Rectal smooth muscle tissue (tissue), 1 donor: ENCODE results near the gene TNK1.

Source experiments
- H3K27ac ChIP-seq: one replicate; pipeline ENCODE4 v1.7.0; 2013; ENCODE audit warnings: low read depth, low read length, inconsistent platforms
- H3K27me3 ChIP-seq: one replicate; pipeline ENCODE4 v1.7.0; 2013; ENCODE audit warnings: low read length; ENCODE audit not compliant: control insufficient read depth, insufficient read depth
- H3K36me3 ChIP-seq: one replicate; pipeline ENCODE4 v1.7.0; 2013; ENCODE audit warnings: low read length; ENCODE audit not compliant: control insufficient read depth, insufficient read depth
- H3K4me1 ChIP-seq: one replicate; pipeline ENCODE4 v1.7.0; 2013; ENCODE audit warnings: low read length; ENCODE audit not compliant: control insufficient read depth, insufficient read depth
- H3K4me3 ChIP-seq: one replicate; pipeline ENCODE4 v1.7.0; 2013; ENCODE audit warnings: low read length
- H3K9ac ChIP-seq: one replicate; pipeline ENCODE4 v1.7.0; 2013; ENCODE audit warnings: low read length

TNK1 gene

DNA sequence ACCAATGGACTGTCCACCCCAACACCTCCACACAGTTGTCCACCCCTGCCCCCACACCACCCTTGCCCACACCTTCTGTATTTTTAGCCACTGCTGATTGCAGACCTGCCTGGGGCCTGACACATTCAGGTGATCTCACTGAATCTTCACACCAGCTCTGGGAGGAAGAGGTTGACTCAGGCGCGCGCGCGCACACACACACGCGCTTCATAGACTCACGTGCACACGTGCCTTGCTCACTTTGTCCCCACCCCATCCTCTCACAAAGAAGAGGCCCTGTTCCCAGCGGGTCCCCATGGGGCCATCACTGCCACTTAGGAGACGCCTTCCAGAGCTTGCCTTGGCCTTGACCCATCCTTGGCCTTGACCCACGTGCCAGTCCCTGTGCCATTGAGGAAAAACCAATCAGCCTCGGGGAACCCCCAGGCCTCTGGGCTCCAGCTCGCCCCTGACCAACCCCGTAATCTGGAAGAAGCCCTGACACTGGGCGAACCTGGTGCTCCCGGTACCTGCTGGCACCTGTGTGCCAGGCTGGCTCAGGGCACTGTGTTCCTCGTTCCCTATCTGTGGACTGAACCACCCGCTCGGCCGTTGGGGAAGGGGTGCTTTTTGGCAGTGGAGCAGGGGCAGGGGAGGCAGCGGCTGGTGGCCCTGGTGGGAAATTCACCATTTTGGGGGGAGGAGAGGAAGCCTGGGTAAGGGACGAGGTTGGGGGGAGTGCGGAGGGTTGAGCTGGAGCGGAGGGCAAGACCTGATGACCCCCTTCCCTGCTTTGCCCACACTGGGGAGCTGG is 29.9 kb downstream of the TNK1 start:
- H3K9ac ChIP-seq, result no peak overlapping the region
- H3K36me3 ChIP-seq, result peaks cover 6% of the 10 kb centered on the region
- peaks cover 4% of the 10 kb centered on the region for H3K27me3 ChIP-seq
- H3K27ac ChIP-seq, result no peak overlapping the region
- H3K4me3 ChIP-seq, result no peak overlapping the region
- peaks cover 5% of the 10 kb centered on the region for H3K4me1 ChIP-seq

DNA sequence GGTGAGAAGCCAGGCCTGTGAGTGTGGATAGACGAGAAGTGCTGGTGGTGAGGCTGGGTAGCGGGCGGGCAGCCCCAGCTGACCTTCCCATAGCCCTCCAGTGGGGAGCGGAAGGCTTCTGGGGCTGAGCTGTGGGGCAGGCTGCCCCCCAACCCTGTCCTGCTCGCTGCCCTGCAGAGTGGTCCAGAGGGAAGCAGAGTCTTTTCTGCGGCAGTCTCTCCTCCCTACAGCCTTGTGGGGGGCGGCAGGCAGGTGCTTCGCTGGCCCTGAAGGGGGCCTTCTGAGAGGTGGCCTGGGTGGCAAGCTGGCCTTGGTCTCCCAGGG is 30.5 kb downstream of the TNK1 start:
- Histone ChIP-seq H3K9ac (no peak overlapping the region), H3K4me1 (no peaks in the 10 kb centered on the region), H3K4me3 (no peak overlapping the region), H3K36me3 (peaks cover 6% of the 10 kb centered on the region), H3K27ac (no peak overlapping the region), H3K27me3 (peaks cover 4% of the 10 kb centered on the region)

DNA sequence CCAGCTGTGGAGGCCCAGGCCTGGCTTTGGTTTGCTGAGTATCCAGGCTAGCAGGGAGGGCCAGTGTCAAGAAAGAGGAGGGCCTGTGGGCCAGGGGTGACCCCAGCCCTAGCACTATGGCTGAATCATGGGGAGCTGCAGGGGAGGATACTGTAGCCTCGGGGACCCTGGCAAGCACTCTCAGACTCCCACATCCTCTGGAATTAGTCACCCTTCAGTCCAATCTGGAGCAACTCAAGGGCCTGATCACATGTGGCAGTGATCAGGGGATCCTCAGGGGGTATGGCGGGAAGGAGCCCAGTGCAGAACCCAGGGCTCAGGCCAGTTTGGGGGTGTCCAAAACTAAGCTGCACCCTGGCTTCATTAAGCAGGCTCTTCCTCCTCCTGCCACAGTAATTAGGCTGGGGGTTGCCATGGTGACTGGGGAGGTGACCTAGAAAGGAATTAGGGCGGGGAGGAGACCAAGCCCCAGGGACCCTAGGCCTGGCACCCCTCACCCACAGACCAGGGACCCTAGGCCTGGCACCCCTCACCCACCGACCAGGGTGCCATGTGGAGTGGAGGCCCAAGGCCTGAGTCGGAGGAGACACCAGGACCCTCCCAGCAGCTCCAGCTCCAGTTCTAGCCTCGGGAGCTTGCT is 32.6 kb downstream of the TNK1 start:
- H3K27me3 ChIP-seq, result peaks cover 2% of the 10 kb centered on the region
- no peak overlapping the region for H3K9ac ChIP-seq
- H3K4me3 ChIP-seq, result no peak overlapping the region
- H3K4me1 ChIP-seq, result no peaks in the 10 kb centered on the region
- H3K36me3 ChIP-seq, result peaks cover 6% of the 10 kb centered on the region
- no peak overlapping the region for H3K27ac ChIP-seq

DNA sequence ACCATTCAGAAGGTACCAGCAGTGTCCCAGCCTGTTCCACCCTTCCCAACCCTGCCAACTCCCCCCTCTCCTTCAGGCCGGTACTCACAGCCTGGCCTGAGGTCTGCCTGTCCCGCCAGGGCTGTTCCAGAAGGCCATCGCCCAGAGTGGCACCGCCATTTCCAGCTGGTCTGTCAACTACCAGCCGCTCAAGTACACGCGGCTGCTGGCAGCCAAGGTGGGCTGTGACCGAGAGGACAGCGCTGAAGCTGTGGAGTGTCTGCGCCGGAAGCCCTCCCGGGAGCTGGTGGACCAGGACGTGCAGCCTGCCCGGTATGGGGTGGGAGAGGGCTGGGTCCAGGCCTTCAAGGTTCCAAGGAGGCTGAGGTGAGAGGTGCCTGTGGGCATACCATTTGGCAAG is 33.9 kb downstream of the TNK1 start:
- Histone ChIP-seq H3K4me3 (no peak overlapping the region), H3K9ac (no peak overlapping the region), H3K27ac (no peak overlapping the region)

DNA sequence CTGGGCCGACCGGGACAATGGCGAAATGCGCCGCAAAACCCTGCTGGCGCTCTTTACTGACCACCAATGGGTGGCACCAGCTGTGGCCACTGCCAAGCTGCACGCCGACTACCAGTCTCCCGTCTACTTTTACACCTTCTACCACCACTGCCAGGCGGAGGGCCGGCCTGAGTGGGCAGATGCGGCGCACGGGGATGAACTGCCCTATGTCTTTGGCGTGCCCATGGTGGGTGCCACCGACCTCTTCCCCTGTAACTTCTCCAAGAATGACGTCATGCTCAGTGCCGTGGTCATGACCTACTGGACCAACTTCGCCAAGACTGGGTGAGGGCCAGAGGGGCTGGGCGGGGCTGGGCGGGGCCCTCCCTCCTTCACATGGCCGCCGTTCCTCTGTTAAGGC is 34.9 kb downstream of the TNK1 start:
- no peaks in the 10 kb centered on the region for H3K27me3 ChIP-seq
- H3K4me1 ChIP-seq, result no peaks in the 10 kb centered on the region
- H3K9ac ChIP-seq, result no peak overlapping the region
- H3K4me3 ChIP-seq, result no peak overlapping the region
- no peak overlapping the region for H3K27ac ChIP-seq
- H3K36me3 ChIP-seq, result no peaks in the 10 kb centered on the region

More for the DNA sequence above, 33.9 kb downstream of the TNK1 start:
- Histone ChIP-seq H3K4me1 (no peaks in the 10 kb centered on the region), H3K36me3 (peaks cover 4% of the 10 kb centered on the region), H3K27me3 (peaks cover 2% of the 10 kb centered on the region)

DNA sequence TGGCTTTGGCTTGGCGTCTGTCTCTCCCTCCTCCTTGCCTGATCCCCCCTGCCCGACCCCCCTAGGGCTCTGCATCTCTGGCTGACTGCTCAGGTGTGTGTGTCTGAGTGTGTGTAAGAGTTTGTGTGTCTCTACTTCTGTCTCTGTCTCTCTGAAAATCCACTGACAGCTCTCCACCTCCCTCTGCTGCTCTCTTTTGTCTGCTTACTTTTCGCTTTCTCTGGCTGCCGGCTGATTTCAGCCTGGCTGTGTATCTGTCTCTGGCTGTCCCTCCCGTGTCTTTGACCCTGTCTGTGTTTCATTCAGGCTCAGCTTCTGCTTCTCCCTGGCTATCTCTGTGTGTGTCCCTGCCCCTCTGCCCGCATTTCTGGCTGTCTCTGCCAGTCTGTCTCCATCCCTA is 35.4 kb downstream of the TNK1 start:
- no peaks in the 10 kb centered on the region for H3K27me3 ChIP-seq
- no peaks in the 10 kb centered on the region for H3K36me3 ChIP-seq
- H3K27ac ChIP-seq, result no peak overlapping the region
- H3K9ac ChIP-seq, result no peak overlapping the region
- no peaks in the 10 kb centered on the region for H3K4me1 ChIP-seq
- H3K4me3 ChIP-seq, result no peak overlapping the region

DNA sequence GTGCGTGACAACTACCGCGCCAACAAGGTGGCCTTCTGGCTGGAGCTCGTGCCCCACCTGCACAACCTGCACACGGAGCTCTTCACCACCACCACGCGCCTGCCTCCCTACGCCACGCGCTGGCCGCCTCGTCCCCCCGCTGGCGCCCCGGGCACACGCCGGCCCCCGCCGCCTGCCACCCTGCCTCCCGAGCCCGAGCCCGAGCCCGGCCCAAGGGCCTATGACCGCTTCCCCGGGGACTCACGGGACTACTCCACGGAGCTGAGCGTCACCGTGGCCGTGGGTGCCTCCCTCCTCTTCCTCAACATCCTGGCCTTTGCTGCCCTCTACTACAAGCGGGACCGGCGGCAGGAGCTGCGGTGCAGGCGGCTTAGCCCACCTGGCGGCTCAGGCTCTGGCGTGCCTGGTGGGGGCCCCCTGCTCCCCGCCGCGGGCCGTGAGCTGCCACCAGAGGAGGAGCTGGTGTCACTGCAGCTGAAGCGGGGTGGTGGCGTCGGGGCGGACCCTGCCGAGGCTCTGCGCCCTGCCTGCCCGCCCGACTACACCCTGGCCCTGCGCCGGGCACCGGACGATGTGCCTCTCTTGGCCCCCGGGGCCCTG is 36.3 kb downstream of the TNK1 start:
- Histone ChIP-seq H3K9ac (no peak overlapping the region), H3K4me1 (no peaks in the 10 kb centered on the region), H3K27ac (no peak overlapping the region), H3K4me3 (no peak overlapping the region), H3K27me3 (no peaks in the 10 kb centered on the region), H3K36me3 (no peaks in the 10 kb centered on the region)

DNA sequence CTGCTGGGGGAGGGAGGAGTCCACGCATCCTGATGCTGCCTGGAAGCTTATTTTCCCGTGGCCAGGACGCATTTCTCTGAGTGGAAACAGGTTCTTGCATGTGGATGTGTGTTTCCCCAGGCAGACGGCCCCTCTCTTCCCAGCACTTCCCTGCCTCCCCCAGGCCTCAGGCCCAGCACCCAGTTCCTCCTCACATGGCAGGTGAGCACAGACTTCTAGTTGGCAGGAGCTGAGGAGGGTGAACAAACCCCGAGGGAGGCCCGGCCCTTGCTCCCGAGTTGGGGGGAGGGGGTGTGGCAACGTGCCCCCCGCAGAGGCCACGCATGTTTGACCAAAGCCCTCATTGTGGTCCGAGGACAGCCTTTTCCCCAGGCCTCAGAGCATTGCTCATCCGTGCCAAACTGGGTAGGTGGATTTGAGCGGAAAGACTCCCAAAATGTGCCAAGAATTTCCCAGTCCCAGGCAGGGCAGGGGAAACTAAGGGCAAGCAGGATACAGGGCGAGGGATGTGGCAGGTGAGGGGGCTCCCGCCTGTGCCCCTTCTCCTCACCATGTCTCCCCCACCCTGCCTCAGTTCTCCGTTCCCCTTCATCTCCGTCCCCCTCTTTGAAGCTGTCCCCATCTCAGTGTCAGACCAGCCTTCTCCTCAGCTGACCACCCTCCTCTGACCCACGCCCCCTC is 37.7 kb downstream of the TNK1 start:
- no peak overlapping the region for H3K27ac ChIP-seq
- no peak overlapping the region for H3K4me3 ChIP-seq

DNA sequence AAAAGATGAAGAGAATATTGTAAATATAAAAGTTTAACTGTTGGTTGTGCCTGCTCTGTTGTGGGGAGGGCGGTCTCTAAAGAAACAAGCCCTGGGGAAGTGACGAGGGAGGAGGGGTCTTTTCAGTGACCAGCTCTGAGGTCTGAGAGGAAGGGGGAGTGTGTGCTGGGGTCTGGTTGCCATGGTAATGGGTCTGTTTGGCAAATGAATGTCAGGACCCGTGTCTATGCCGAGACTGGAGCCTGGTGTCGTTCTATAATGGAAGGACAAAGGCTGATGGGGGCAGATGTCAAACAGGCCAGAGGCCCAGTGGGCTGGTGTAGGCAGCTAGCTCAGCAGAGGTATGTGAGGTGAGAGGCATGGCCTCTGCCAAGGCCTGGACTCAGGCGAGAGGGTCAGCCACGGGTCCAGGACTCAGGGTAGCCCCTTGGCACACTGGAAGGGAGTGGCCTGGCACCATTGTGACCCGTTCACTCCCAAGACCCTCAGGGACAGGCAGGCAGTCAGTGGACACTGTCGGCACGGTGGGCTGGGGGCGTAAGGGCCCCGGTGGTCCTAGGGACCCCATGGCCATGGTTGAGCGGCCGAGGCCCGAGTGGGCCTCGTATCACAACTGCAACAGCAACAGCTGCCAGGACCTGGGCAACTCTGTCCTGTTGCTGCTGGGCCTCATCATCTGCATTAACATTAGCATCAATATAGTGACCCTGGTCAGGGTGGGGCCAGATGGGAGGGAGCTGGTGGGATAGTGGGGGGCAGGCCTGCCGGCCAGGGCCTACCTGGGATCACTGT is 39.1 kb downstream of the TNK1 start, which contains the start of gene SPEM1:
TSS of gene SPEM1 (plus strand) at position 506 of the 792 bp plus-strand sequence. CDS start at position 567, 61 bp downstream.
- no peaks in the 10 kb centered on the region for H3K4me1 ChIP-seq
- no peak within 1 kb of the TSS for H3K9ac ChIP-seq
- no peak within 1 kb of the TSS for H3K27ac ChIP-seq
- H3K4me3 ChIP-seq, result no peak within 1 kb of the TSS
- no peaks in the 10 kb centered on the region for H3K27me3 ChIP-seq
- no peaks in the 10 kb centered on the region for H3K36me3 ChIP-seq

More for the DNA sequence above, 37.7 kb downstream of the TNK1 start:
- H3K27me3 ChIP-seq, result no peaks in the 10 kb centered on the region
- H3K4me1 ChIP-seq, result no peaks in the 10 kb centered on the region
- H3K36me3 ChIP-seq, result no peaks in the 10 kb centered on the region
- no peak overlapping the region for H3K9ac ChIP-seq

DNA sequence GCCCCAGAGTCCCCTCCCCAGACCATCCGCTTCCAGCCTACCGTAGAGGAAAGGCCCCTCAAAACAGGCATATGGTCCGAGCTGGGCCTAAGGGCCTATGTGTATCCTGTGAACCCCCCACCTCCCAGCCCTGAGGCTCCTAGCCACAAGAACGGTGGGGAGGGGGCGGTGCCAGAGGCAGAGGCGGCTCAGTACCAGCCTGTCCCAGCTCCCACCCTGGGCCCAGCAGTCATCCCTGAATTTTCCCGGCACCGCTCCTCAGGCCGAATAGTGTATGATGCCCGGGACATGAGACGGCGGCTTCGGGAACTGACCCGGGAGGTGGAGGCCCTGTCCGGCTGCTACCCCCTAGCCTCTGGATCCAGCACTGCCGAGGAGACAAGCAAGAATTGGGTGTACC is 40.3 kb downstream of the TNK1 start:
- no peaks in the 10 kb centered on the region for H3K36me3 ChIP-seq
- no peak overlapping the region for H3K27ac ChIP-seq
- H3K4me1 ChIP-seq, result no peaks in the 10 kb centered on the region
- no peaks in the 10 kb centered on the region for H3K27me3 ChIP-seq
- no peak overlapping the region for H3K9ac ChIP-seq
- no peak overlapping the region for H3K4me3 ChIP-seq

DNA sequence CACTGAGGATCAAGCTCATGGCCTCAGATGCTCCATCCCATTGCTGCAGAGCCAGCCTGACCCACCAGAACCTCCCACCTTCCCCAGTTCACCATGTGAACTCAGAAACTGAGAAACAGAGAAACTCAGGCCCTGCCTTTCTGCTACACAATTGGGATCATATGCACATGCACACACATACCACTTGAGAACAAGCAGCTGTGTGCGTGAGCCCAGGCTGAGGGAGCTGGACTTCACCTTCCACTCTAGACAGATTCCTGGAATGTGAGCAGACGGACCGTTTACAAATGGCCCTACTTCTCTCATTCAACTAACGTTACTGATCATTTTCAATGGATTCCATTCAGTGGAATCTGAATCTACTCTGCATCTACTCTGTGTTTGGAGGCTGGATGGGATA is 42.8 kb downstream of the TNK1 start:
- Histone ChIP-seq H3K36me3 (no peaks in the 10 kb centered on the region), H3K27me3 (no peaks in the 10 kb centered on the region), H3K27ac (no peak overlapping the region), H3K4me3 (no peak overlapping the region), H3K4me1 (no peaks in the 10 kb centered on the region), H3K9ac (no peak overlapping the region)

DNA sequence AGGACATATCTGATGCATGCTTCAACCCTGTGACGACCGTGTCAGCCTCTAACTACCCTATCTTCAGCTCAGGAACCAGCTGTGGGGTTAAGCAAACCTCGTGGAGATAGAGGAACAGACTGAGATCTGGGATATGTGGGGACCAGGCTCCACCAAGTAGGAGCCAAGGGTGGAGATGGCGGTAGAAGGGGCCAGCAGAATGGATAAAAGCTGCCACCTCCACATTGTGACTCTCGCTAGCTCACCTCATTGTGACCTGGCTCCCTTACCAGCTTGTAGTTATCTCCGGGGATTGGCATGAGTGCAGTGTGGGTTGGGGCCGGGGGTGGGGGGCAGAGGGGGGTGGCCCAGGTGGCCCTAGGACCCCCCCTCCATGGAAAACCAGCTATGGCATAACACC is 44.4 kb downstream of the TNK1 start, which contains the start of gene SPEM2:
TSS of gene SPEM2 (plus strand) at position 301 of the 400 bp plus-strand sequence. CDS start at position 374, 73 bp downstream.
- no peak within 1 kb of the TSS for H3K4me3 ChIP-seq
- no peaks in the 10 kb centered on the region for H3K27me3 ChIP-seq
- no peak within 1 kb of the TSS for H3K9ac ChIP-seq
- H3K36me3 ChIP-seq, result no peaks in the 10 kb centered on the region
- no peaks in the 10 kb centered on the region for H3K4me1 ChIP-seq
- no peak within 1 kb of the TSS for H3K27ac ChIP-seq
